ENCODE measurements around the gene BAZ1A. TPM values are rescaled to one million over a fixed set of nuclear protein-coding genes. Genes with fewer than 3 reads are reported as not detected.

The BAZ1A gene
- total and polyA plus RNA-seq, 11 donors, result 3.8 to 20.3 (median 6.5) TPM

GRCh38 chr14:34796902-34797301, 78.3 kb downstream of the BAZ1A start:
- Histone ChIP-seq H3K27me3 (no peaks in the 10 kb centered on the region), H3K9me3 (peaks cover 0 to 7% (median 0%) of the 10 kb centered on the region in 12 donors), H3K4me1 (no peaks in the 10 kb centered on the region), H3K4me3 (no peak overlapping the region), H3K36me3 (peaks cover 2 to 96% (median 62%) of the 10 kb centered on the region in 9 donors), H3K27ac (no peak overlapping the region)
- TF ChIP-seq POLR2A (IDR thresholded peaks at IDR 0.05), result no peak
- TF ChIP-seq CTCF (IDR thresholded peaks at IDR 0.05), result no peak
- intact Hi-C loops (cut with DNase I), result no loop called here
- DNase-seq, result no peak
- WGBS, 4 donors, result 95 to 100% (median 97%) methylated on average over 1 of the region's 1 CpG
- ATAC-seq, result no peak

GRCh38 chr14:34794941-34795340, 80.2 kb downstream of the BAZ1A start:
- Histone ChIP-seq H3K4me3 (no peak overlapping the region), H3K4me1 (no peaks in the 10 kb centered on the region), H3K27ac (no peak overlapping the region), H3K9me3 (peaks cover 0 to 7% (median 0%) of the 10 kb centered on the region in 12 donors), H3K27me3 (no peaks in the 10 kb centered on the region), H3K36me3 (peaks cover 2 to 96% (median 61%) of the 10 kb centered on the region in 9 donors)
- intact Hi-C loops (cut with DNase I), result no loop called here
- TF ChIP-seq POLR2A (IDR thresholded peaks at IDR 0.05) (no peak), CTCF (IDR thresholded peaks at IDR 0.05) (no peak)
- 41 to 59% (median 51%) methylated on average over 1 of the region's 1 CpG for WGBS, 4 donors
- ATAC-seq (no peak), DNase-seq (no peak)

- Histone ChIP-seq H3K27ac (no peak overlapping the region), H3K27me3 (no peaks in the 10 kb centered on the region), H3K4me3 (no peak overlapping the region), H3K4me1 (no peaks in the 10 kb centered on the region), H3K36me3 (peaks cover under 1 to 95% (median 55%) of the 10 kb centered on the region in 9 donors), H3K9me3 (peaks cover 0 to 7% (median 0%) of the 10 kb centered on the region in 12 donors)
- DNase-seq, result no peak
- TF ChIP-seq CTCF (IDR thresholded peaks at IDR 0.05) (no peak), POLR2A (IDR thresholded peaks at IDR 0.05) (no peak)
- no peak for ATAC-seq
- 69 to 81% (median 73%) methylated on average over 2 of the region's 2 CpGs for WGBS, 4 donors
- intact Hi-C loops (cut with DNase I), result no loop called here
Measured at GRCh38 chr14:34794217-34794616, 80.9 kb downstream of the BAZ1A start.

GRCh38 chr14:34792598-34792997, 82.6 kb downstream of the BAZ1A start:
- intact Hi-C loops (cut with DNase I), result no loop called here
- TF ChIP-seq CTCF (IDR thresholded peaks at IDR 0.05) (no peak), POLR2A (IDR thresholded peaks at IDR 0.05) (no peak)
- DNase-seq (no peak), ATAC-seq (no peak)
- Histone ChIP-seq H3K4me1 (no peaks in the 10 kb centered on the region), H3K36me3 (peaks cover 0 to 95% (median 40%) of the 10 kb centered on the region in 9 donors), H3K27me3 (no peaks in the 10 kb centered on the region), H3K9me3 (no peaks in the 10 kb centered on the region), H3K4me3 (no peak overlapping the region), H3K27ac (no peak overlapping the region)
- 92 to 100% (median 98%) methylated on average over 1 of the region's 1 CpG for WGBS, 4 donors

Measured in heart left ventricle (tissue), 16 donors.